Measurements from ENCODE around the gene MACROD1.
A peak's percentile ranks its signal among the peaks of the same experiment; 100 is the strongest.

Gene MACROD1

GRCh38 chr11:64023712-64024710 is 141.9 kb downstream of the MACROD1 start:
- Histone ChIP-seq H3K36me3 (no peaks in the 10 kb centered on the region), H4K20me1 (peaks cover 54% of the 10 kb centered on the region), H3K4me1 (peaks cover 88% of the 10 kb centered on the region), H3K27ac (peak overlapping the region; percentile 82), H3K9me3 (no peaks in the 10 kb centered on the region), H3K27me3 (no peaks in the 10 kb centered on the region), H3K4me2 (peak overlapping the region; percentile 88), H3K4me3 (peak overlapping the region; percentile 24; the same call in 1 of the 2 replicates), H3K9ac (peak overlapping the region; percentile 22; the same call in 1 of the 2 replicates)
- TF ChIP-seq Cebpa-rat (IDR thresholded peaks at IDR 0.05) = no peak

- peak overlapping the region; percentile 88 for H3K4me2 ChIP-seq
- peak overlapping the region; percentile 24; the same call in 1 of the 2 replicates for H3K9ac ChIP-seq
- H3K4me3 ChIP-seq = no peak overlapping the region
- 0 out of 2 replicates have a peak overlapping the region, but pooled peaks have one; percentile 35 for H3K27ac ChIP-seq
- H3K36me3 ChIP-seq = no peaks in the 10 kb centered on the region
- H3K27me3 ChIP-seq = no peaks in the 10 kb centered on the region
- peaks cover 82% of the 10 kb centered on the region for H3K4me1 ChIP-seq
- H3K9me3 ChIP-seq = no peaks in the 10 kb centered on the region
- H4K20me1 ChIP-seq = peaks cover 50% of the 10 kb centered on the region
- TF ChIP-seq Cebpa-rat (IDR thresholded peaks at IDR 0.05) = no peak
Observed at GRCh38 chr11:64022125-64022784, 143.7 kb downstream of the MACROD1 start.

GRCh38 chr11:64021757-64022093 is 144.2 kb downstream of the MACROD1 start:
- no peaks in the 10 kb centered on the region for H3K27me3 ChIP-seq
- H3K4me3 ChIP-seq = no peak overlapping the region
- peak overlapping the region; percentile 53; the same call in 1 of the 2 replicates for H3K27ac ChIP-seq
- 0 out of 2 replicates have a peak overlapping the region, but pooled peaks have one; percentile 38 for H3K9ac ChIP-seq
- H3K9me3 ChIP-seq = no peaks in the 10 kb centered on the region
- H3K4me1 ChIP-seq = peaks cover 77% of the 10 kb centered on the region
- H3K4me2 ChIP-seq = peak overlapping the region; percentile 88
- no peak for TF ChIP-seq Cebpa-rat (IDR thresholded peaks at IDR 0.05)
- H3K36me3 ChIP-seq = no peaks in the 10 kb centered on the region
- H4K20me1 ChIP-seq = peaks cover 51% of the 10 kb centered on the region

GRCh38 chr11:64020976-64021756 is 144.7 kb downstream of the MACROD1 start:
- peak overlapping the region; percentile 53; the same call in 1 of the 2 replicates for H3K27ac ChIP-seq
- H3K4me1 ChIP-seq = peaks cover 75% of the 10 kb centered on the region
- 0 out of 2 replicates have a peak overlapping the region, but pooled peaks have one; percentile 38 for H3K9ac ChIP-seq
- no peak for TF ChIP-seq Cebpa-rat (IDR thresholded peaks at IDR 0.05)
- H3K36me3 ChIP-seq = no peaks in the 10 kb centered on the region
- no peaks in the 10 kb centered on the region for H3K27me3 ChIP-seq
- peaks cover 54% of the 10 kb centered on the region for H4K20me1 ChIP-seq
- no peak overlapping the region for H3K4me3 ChIP-seq
- no peaks in the 10 kb centered on the region for H3K9me3 ChIP-seq
- H3K4me2 ChIP-seq = peak overlapping the region; percentile 66

GRCh38 chr11:64019106-64020037 is 146.5 kb downstream of the MACROD1 start:
- no peak overlapping the region for H3K9ac ChIP-seq
- H3K4me1 ChIP-seq = peaks cover 58% of the 10 kb centered on the region
- H3K27me3 ChIP-seq = no peaks in the 10 kb centered on the region
- H3K4me3 ChIP-seq = no peak overlapping the region
- H3K36me3 ChIP-seq = no peaks in the 10 kb centered on the region
- H3K4me2 ChIP-seq = peak overlapping the region; percentile 30
- H3K9me3 ChIP-seq = no peaks in the 10 kb centered on the region
- H4K20me1 ChIP-seq = peaks cover 60% of the 10 kb centered on the region
- TF ChIP-seq Cebpa-rat (IDR thresholded peaks at IDR 0.05) = no peak
- no peak overlapping the region for H3K27ac ChIP-seq

GRCh38 chr11:64018310-64018709 is 147.6 kb downstream of the MACROD1 start:
- no peaks in the 10 kb centered on the region for H3K9me3 ChIP-seq
- no peak overlapping the region for H3K4me3 ChIP-seq
- peaks cover 48% of the 10 kb centered on the region for H3K4me1 ChIP-seq
- no peak for TF ChIP-seq Cebpa-rat (IDR thresholded peaks at IDR 0.05)
- H3K27ac ChIP-seq = no peak overlapping the region
- no peaks in the 10 kb centered on the region for H3K27me3 ChIP-seq
- H3K4me2 ChIP-seq = no peak overlapping the region
- H3K36me3 ChIP-seq = no peaks in the 10 kb centered on the region
- H3K9ac ChIP-seq = no peak overlapping the region
- peaks cover 60% of the 10 kb centered on the region for H4K20me1 ChIP-seq

GRCh38 chr11:64017945-64018224 is 148.0 kb downstream of the MACROD1 start:
- no peaks in the 10 kb centered on the region for H3K36me3 ChIP-seq
- peaks cover 43% of the 10 kb centered on the region for H3K4me1 ChIP-seq
- H3K9me3 ChIP-seq = no peaks in the 10 kb centered on the region
- no peak overlapping the region for H3K9ac ChIP-seq
- no peak overlapping the region for H3K4me2 ChIP-seq
- no peaks in the 10 kb centered on the region for H3K27me3 ChIP-seq
- H3K4me3 ChIP-seq = no peak overlapping the region
- peaks cover 60% of the 10 kb centered on the region for H4K20me1 ChIP-seq
- no peak for TF ChIP-seq Cebpa-rat (IDR thresholded peaks at IDR 0.05)
- no peak overlapping the region for H3K27ac ChIP-seq

- Histone ChIP-seq H4K20me1 (peaks cover 55% of the 10 kb centered on the region), H3K4me1 (peaks cover 26% of the 10 kb centered on the region), H3K9ac (no peak overlapping the region), H3K36me3 (0 out of 2 replicates have a peak, but pooled peaks cover 2% of the 10 kb centered on the region), H3K27ac (no peak overlapping the region), H3K4me2 (no peak overlapping the region), H3K9me3 (peaks cover 1% of the 10 kb centered on the region; the same call in 1 of the 2 replicates), H3K27me3 (no peaks in the 10 kb centered on the region), H3K4me3 (no peak overlapping the region)
- no peak for TF ChIP-seq Cebpa-rat (IDR thresholded peaks at IDR 0.05)
Observed at GRCh38 chr11:64015935-64016845, 149.7 kb downstream of the MACROD1 start.
